HEK293 (cell line): ENCODE results near the gene TSPAN2.

Experiments
- CTCF ChIA-PET: fragments of 350-600 bp; formaldehyde crosslinking; extraction: SDS; loops from one replicate; lab custom pipeline; 2021; ENCODE audit warnings: antibody characterized with exemption; lab: Yijun Ruan, JAX
- POLR2A ChIA-PET: fragments of 300-600 bp; formaldehyde crosslinking; extraction: SDS; loops from one replicate; lab custom pipeline; 2020; ENCODE audit warnings: antibody characterized with exemption, inconsistent platforms; lab: Yijun Ruan, JAX
- H3K27ac ChIP-seq: fragments of 200-500 bp; sonication (Bioruptor generic); 2 replicates; pipeline ENCODE4 v1.5.1; 2014; ENCODE audit warnings: low read depth, low read length, control low read depth, inconsistent platforms; ENCODE audit errors: extremely low read depth
- H3K36me3 ChIP-seq, 2 experiments: fragments of 200-500 bp in 1 of 2; sonication (Bioruptor generic) in 1 of 2; 1 replicate in 1 of 2; 2 replicates in 1 of 2; pipeline ENCODE4 v1.5.1; 2014 to 2017; ENCODE audit warnings: inconsistent platforms in 2 of 2, low read length in 2 of 2; ENCODE audit not compliant: control insufficient read depth in 2 of 2, insufficient read depth in 1 of 2
- H3K4me1 ChIP-seq: fragments of 200-500 bp; sonication (Bioruptor generic); 2 replicates; pipeline ENCODE4 v1.5.1; 2014; ENCODE audit warnings: mild to moderate bottlenecking, low read length, inconsistent platforms; ENCODE audit not compliant: control insufficient read depth, insufficient read depth
- H3K4me3 ChIP-seq: 2 replicates; pipeline ENCODE4 v1.5.1; 2011; ENCODE audit warnings: low read depth, mild to moderate bottlenecking, control low read depth, low read length, moderate library complexity
- H3K9me3 ChIP-seq: fragments of 200-500 bp; sonication (Bioruptor generic); 2 replicates; pipeline ENCODE4 v1.5.1; 2014; ENCODE audit warnings: low read depth, low read length, inconsistent platforms; ENCODE audit not compliant: control insufficient read depth, insufficient read depth
- AEBP2 ChIP-seq: fragments of 450-650 bp; formaldehyde crosslinking; IDR thresholded peaks from 2 replicates; pipeline ENCODE4 v1.5.1; 2016; ENCODE audit warnings: missing biosample characterization, missing genetic modification characterization, borderline replicate concordance
- BCL11A ChIP-seq: fragments of 450-650 bp; formaldehyde crosslinking; IDR thresholded peaks from 2 replicates; pipeline ENCODE4 v1.5.1; 2016; ENCODE audit warnings: low read depth, missing biosample characterization, missing genetic modification characterization
- PRDM10 ChIP-seq: fragments of 450-650 bp; formaldehyde crosslinking; IDR thresholded peaks from 2 replicates; pipeline ENCODE4 v1.5.1; 2016; ENCODE audit warnings: missing biosample characterization, missing genetic modification characterization
- SCRT2 ChIP-seq: fragments of 450-650 bp; formaldehyde crosslinking; IDR thresholded peaks from 2 replicates; pipeline ENCODE4 v1.5.1; 2016; ENCODE audit warnings: missing biosample characterization, missing genetic modification characterization
- SP3 ChIP-seq: fragments of 450-650 bp; formaldehyde crosslinking; IDR thresholded peaks from 2 replicates; pipeline ENCODE4 v1.5.1; 2016; ENCODE audit warnings: missing biosample characterization, missing genetic modification characterization
- WT1 ChIP-seq: fragments of 450-650 bp; formaldehyde crosslinking; IDR thresholded peaks from 2 replicates; pipeline ENCODE4 v1.5.1; 2016; ENCODE audit warnings: missing biosample characterization, missing genetic modification characterization
- YY2 ChIP-seq: fragments of 450-650 bp; formaldehyde crosslinking; IDR thresholded peaks from 2 replicates; pipeline ENCODE4 v1.5.1; 2016; ENCODE audit warnings: missing biosample characterization, missing genetic modification characterization
- ZBTB26 ChIP-seq: fragments of 450-650 bp; formaldehyde crosslinking; optimal IDR thresholded peaks from 2 replicates; pipeline ENCODE3; 2016; ENCODE audit warnings: missing biosample characterization, mild to moderate bottlenecking, missing genetic modification characterization
- ZBTB8A ChIP-seq: fragments of 450-650 bp; formaldehyde crosslinking; IDR thresholded peaks from 2 replicates; pipeline ENCODE4 v1.5.1; 2016; ENCODE audit warnings: missing biosample characterization, missing genetic modification characterization
- ZEB2 ChIP-seq: fragments of 450-650 bp; formaldehyde crosslinking; IDR thresholded peaks from 2 replicates; pipeline ENCODE4 v1.5.1; 2016; ENCODE audit warnings: missing biosample characterization, missing genetic modification characterization
- ZFP69B ChIP-seq: fragments of 450-650 bp; formaldehyde crosslinking; IDR thresholded peaks from 2 replicates; pipeline ENCODE4 v1.5.1; 2016; ENCODE audit warnings: missing biosample characterization, missing genetic modification characterization
- ZNF133 ChIP-seq: fragments of 450-650 bp; formaldehyde crosslinking; IDR thresholded peaks from 2 replicates; pipeline ENCODE4 v1.5.1; 2016; ENCODE audit warnings: missing biosample characterization, missing genetic modification characterization
- ZNF146 ChIP-seq: fragments of 450-650 bp; formaldehyde crosslinking; IDR thresholded peaks from 2 replicates; pipeline ENCODE4 v1.5.1; 2016; ENCODE audit warnings: missing biosample characterization, missing genetic modification characterization
- ZNF354C ChIP-seq: fragments of 450-650 bp; formaldehyde crosslinking; IDR thresholded peaks from 2 replicates; pipeline ENCODE4 v1.5.1; 2016; ENCODE audit warnings: missing biosample characterization, missing genetic modification characterization, low read depth, borderline replicate concordance
- ZNF585B ChIP-seq: fragments of 450-650 bp; formaldehyde crosslinking; IDR thresholded peaks from 2 replicates; pipeline ENCODE4 v1.5.1; 2016; ENCODE audit warnings: missing biosample characterization, missing genetic modification characterization
- ZSCAN18 ChIP-seq: fragments of 450-650 bp; formaldehyde crosslinking; IDR thresholded peaks from 2 replicates; pipeline ENCODE4 v1.5.1; 2016; ENCODE audit warnings: missing biosample characterization, missing genetic modification characterization

Gene TSPAN2

GRCh38 chr1:115013792-115014191, 75.5 kb downstream of the TSPAN2 start (continued):
- no peak for TF ChIP-seq ZSCAN18 (tag by site-specific recombination)

GRCh38 chr1:115012434-115012833, 76.9 kb downstream of the TSPAN2 start:
- POLR2A ChIA-PET = no interaction called here
- H3K9me3 ChIP-seq = no peaks in the 10 kb centered on the region
- H3K27ac ChIP-seq = no peak overlapping the region
- H3K4me3 ChIP-seq = no peak overlapping the region
- no peaks in the 10 kb centered on the region for H3K4me1 ChIP-seq
- TF ChIP-seq YY2 = no peak
- no peak for TF ChIP-seq BCL11A (tag by site-specific recombination)
- no peak for TF ChIP-seq ZEB2 (tag by site-specific recombination)
- no peak for TF ChIP-seq ZBTB8A
- no peak for TF ChIP-seq WT1 (tag by site-specific recombination)
- TF ChIP-seq ZNF146 (tag by site-specific recombination) = no peak
- TF ChIP-seq ZNF354C (tag by site-specific recombination) = no peak
- no peak for TF ChIP-seq AEBP2 (tag by site-specific recombination)
- no peak for TF ChIP-seq ZFP69B
- no peak for TF ChIP-seq ZNF133 (tag by site-specific recombination)
- TF ChIP-seq, all 188 proteins: peak for 0
- CTCF ChIA-PET = interaction anchor here (0.6 kb wide), 1 partner anchor 1001 kb away, joined by 3 read pairs; no protein-coding TSS in a partner anchor
- H3K36me3 ChIP-seq = no peaks in the 10 kb centered on the region

- Histone ChIP-seq H3K27ac (no peak overlapping the region), H3K4me3 (no peak overlapping the region), H3K36me3 (no peaks in the 10 kb centered on the region), H3K4me1 (no peaks in the 10 kb centered on the region), H3K9me3 (no peaks in the 10 kb centered on the region)
- no peak for TF ChIP-seq ZBTB26
- no peak for TF ChIP-seq PRDM10 (tag by site-specific recombination)
- no peak for TF ChIP-seq SP3 (tag by site-specific recombination)
- TF ChIP-seq ZNF585B = peak; percentile 27; the same call in 1 of the 2 replicates
- no peak for TF ChIP-seq SCRT2 (tag by site-specific recombination)
- ChIA-PET CTCF (interaction anchor here (0.6 kb wide), 1 partner anchor 1001 kb away, joined by 3 read pairs; no protein-coding TSS in a partner anchor), POLR2A (no interaction called here)
Measured at GRCh38 chr1:115012006-115012405, 77.3 kb downstream of the TSPAN2 start.
